ENCODE results near the gene ZBTB8A. TPM values are rescaled to one million over a fixed set of nuclear protein-coding genes. Genes with fewer than 3 reads are reported as not detected.

Gene ZBTB8A
- total and polyA plus RNA-seq, 2 of the 13 experiments (the other 11 are each of a cell fraction or from before 2014, with no cell fraction given): 1.3 to 3.7 TPM

- TF ChIP-seq ARID5B (CRISPR knock-in tag; IDR thresholded peaks at IDR 0.05) (peak; percentile 41; the same call in 1 of the 2 replicates), RFX1 (IDR thresholded peaks at IDR 0.05) (no peak), NR2F6 (IDR thresholded peaks at IDR 0.05) (no peak; the same call in 1 of the 2 replicates), NR2F6 (CRISPR knock-in tag; IDR thresholded peaks at IDR 0.05) (peak; percentile 30; the same call in 1 of the 2 replicates), ZNF232 (CRISPR knock-in tag; IDR thresholded peaks at IDR 0.05; ENCODE audit: borderline replicate concordance) (peak; percentile 69), ZBED4 (CRISPR knock-in tag; IDR thresholded peaks at IDR 0.05; ENCODE audit: borderline replicate concordance) (0 out of 2 replicates have a peak, but pooled peaks have one; percentile 52), REL (CRISPR knock-in tag; conservative IDR thresholded peaks at IDR 0.05) (peak; percentile 93; the same call in 1 of the 2 replicates), ZNF546 (CRISPR knock-in tag; conservative IDR thresholded peaks at IDR 0.05) (peak; percentile 96), ZNF879 (CRISPR knock-in tag; IDR thresholded peaks at IDR 0.05) (no peak), ZNF605 (CRISPR knock-in tag; IDR thresholded peaks at IDR 0.05) (peak; percentile 78), MIER2 (CRISPR knock-in tag; IDR thresholded peaks at IDR 0.05) (no peak), TEAD3 (CRISPR knock-in tag; optimal IDR thresholded peaks at IDR 0.05; ENCODE audit: borderline replicate concordance) (no peak), KLF12 (CRISPR knock-in tag; IDR thresholded peaks at IDR 0.05; ENCODE audit: borderline replicate concordance) (0 out of 2 replicates have a peak, but pooled peaks have one; percentile 73), CBX1 (IDR thresholded peaks at IDR 0.05; ENCODE audit: low read depth) (peak; percentile 64), ZBTB38 (CRISPR knock-in tag; IDR thresholded peaks at IDR 0.05) (peak; percentile 45; the same call in 1 of the 2 replicates), ZNF275 (CRISPR knock-in tag; IDR thresholded peaks at IDR 0.05; ENCODE audit: borderline replicate concordance) (peak; percentile 94)
- TF ChIP-seq, protein P1, sequence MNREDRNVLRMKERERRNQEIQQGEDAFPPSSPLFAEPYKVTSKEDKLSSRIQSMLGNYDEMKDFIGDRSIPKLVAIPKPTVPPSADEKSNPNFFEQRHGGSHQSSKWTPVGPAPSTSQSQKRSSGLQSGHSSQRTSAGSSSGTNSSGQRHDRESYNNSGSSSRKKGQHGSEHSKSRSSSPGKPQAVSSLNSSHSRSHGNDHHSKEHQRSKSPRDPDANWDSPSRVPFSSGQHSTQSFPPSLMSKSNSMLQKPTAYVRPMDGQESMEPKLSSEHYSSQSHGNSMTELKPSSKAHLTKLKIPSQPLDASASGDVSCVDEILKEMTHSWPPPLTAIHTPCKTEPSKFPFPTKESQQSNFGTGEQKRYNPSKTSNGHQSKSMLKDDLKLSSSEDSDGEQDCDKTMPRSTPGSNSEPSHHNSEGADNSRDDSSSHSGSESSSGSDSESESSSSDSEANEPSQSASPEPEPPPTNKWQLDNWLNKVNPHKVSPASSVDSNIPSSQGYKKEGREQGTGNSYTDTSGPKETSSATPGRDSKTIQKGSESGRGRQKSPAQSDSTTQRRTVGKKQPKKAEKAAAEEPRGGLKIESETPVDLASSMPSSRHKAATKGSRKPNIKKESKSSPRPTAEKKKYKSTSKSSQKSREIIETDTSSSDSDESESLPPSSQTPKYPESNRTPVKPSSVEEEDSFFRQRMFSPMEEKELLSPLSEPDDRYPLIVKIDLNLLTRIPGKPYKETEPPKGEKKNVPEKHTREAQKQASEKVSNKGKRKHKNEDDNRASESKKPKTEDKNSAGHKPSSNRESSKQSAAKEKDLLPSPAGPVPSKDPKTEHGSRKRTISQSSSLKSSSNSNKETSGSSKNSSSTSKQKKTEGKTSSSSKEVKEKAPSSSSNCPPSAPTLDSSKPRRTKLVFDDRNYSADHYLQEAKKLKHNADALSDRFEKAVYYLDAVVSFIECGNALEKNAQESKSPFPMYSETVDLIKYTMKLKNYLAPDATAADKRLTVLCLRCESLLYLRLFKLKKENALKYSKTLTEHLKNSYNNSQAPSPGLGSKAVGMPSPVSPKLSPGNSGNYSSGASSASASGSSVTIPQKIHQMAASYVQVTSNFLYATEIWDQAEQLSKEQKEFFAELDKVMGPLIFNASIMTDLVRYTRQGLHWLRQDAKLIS (CRISPR knock-in tag; IDR thresholded peaks at IDR 0.05): no peak
Measured at GRCh38 chr1:32650752-32651460, 111.7 kb downstream of the ZBTB8A start, which contains the start of gene RBBP4 (continued).

Data from HepG2 (cell line).